Endodermal cell (in vitro differentiated cells): ENCODE measurements around the gene FBXL17. TPM values are rescaled to one million over a fixed set of nuclear protein-coding genes. Genes with fewer than 3 reads are reported as not detected.

Experiments used
- DNase-seq: peaks from one replicate; pipeline ENCODE4 v3.0.0-alpha.2; 2017
- H3K27ac ChIP-seq: 2 replicates; pipeline ENCODE4 v1.5.1; 2013; ENCODE audit warnings: mild to moderate bottlenecking, low read depth, low read length, moderate library complexity
- H3K27me3 ChIP-seq: 2 replicates; pipeline ENCODE4 v1.6.1; 2013; ENCODE audit warnings: mild to moderate bottlenecking, low read length, moderate library complexity; ENCODE audit not compliant: insufficient read depth, control insufficient read depth, poor library complexity, severe bottlenecking
- H3K36me3 ChIP-seq: 2 replicates; pipeline ENCODE4 v1.7.0; 2013; ENCODE audit warnings: mild to moderate bottlenecking, low read length, moderate library complexity; ENCODE audit not compliant: control insufficient read depth, insufficient read depth
- H3K4me1 ChIP-seq: one replicate; pipeline ENCODE4 v1.7.0; 2013; ENCODE audit warnings: low read length; ENCODE audit not compliant: control insufficient read depth, insufficient read depth
- H3K4me3 ChIP-seq: 2 replicates; pipeline ENCODE4 v1.5.1; 2013; ENCODE audit warnings: mild to moderate bottlenecking, low read length, moderate library complexity
- H3K9ac ChIP-seq: 2 replicates; pipeline ENCODE4 v1.6.1; 2013; ENCODE audit warnings: mild to moderate bottlenecking, low read length, moderate library complexity; ENCODE audit not compliant: poor library complexity, severe bottlenecking; ENCODE audit errors: extremely low read depth
- H3K9me3 ChIP-seq: 2 replicates; pipeline ENCODE4 v1.6.1; 2013; ENCODE audit warnings: mild to moderate bottlenecking, low read length, moderate library complexity; ENCODE audit not compliant: control insufficient read depth
- H3K27ac Mint-ChIP-seq: 2 replicates; pipeline ENCODE4 v1.8.0; 2020; ENCODE audit warnings: mixed read lengths
- H3K27me3 Mint-ChIP-seq: 2 replicates; pipeline ENCODE4 v1.8.0; 2021; ENCODE audit warnings: mild to moderate bottlenecking, mixed read lengths; ENCODE audit not compliant: insufficient read depth
- H3K36me3 Mint-ChIP-seq: 2 replicates; pipeline ENCODE4 v1.8.0; 2020; ENCODE audit warnings: low read depth, mixed read lengths
- H3K4me1 Mint-ChIP-seq: 2 replicates; pipeline ENCODE4 v1.8.0; 2020; ENCODE audit warnings: mixed read lengths
- H3K4me3 Mint-ChIP-seq: 2 replicates; pipeline ENCODE4 v1.8.0; 2020; ENCODE audit warnings: mild to moderate bottlenecking, moderate library complexity, mixed read lengths
- H3K9me3 Mint-ChIP-seq: 2 replicates; pipeline ENCODE4 v1.8.0; 2020; ENCODE audit warnings: mild to moderate bottlenecking, mixed read lengths
- CTCF ChIP-seq: fragments of 200-600 bp; sonication (generic); conservative IDR thresholded peaks from 2 replicates; pipeline ENCODE4 v1.5.0; 2021; ENCODE audit warnings: antibody characterized with exemption, mild to moderate bottlenecking
- WGBS, 2 experiments: methylation state at CpG; one replicate each; pipeline versions ENCODE4 v1.1.5 to v1.1.7; 2013; ENCODE audit warnings: missing lambda C conversion rate in 2 of 2, mixed read lengths in 1 of 2; ENCODE audit not compliant: insufficient coverage in 1 of 2, insufficient read length in 1 of 2; 5-methylcytosine and 5-hydroxymethylcytosine counted together
- total RNA-seq, 2 donors: library from RNA; stranded (reverse); fragmentation: NEBNext Ultra II Directional in 1 of 2; extraction: Animal tissue kit (Norgen Biotek cat#: 25700) in 1 of 2; gene quantifications; 2 replicates in 1 of 2; 3 replicates in 1 of 2; pipeline ENCODE4 v1.2.1, GENCODE V29; 2021

FBXL17 gene
- total RNA-seq, 2 donors from 2014 or later, result 7.4 to 8.6 TPM

GRCh38 chr5:107869438-107870115 lies 512.3 kb downstream of the FBXL17 start:
- H3K27ac Mint-ChIP-seq, result peak overlapping the region; percentile 5
- Histone ChIP-seq H3K4me3 (no peak overlapping the region), H3K27ac (no peak overlapping the region), H3K4me1 (no peaks in the 10 kb centered on the region), H3K9me3 (no peaks in the 10 kb centered on the region), H3K36me3 (no peaks in the 10 kb centered on the region), H3K9ac (no peak overlapping the region), H3K27me3 (no peaks in the 10 kb centered on the region)
- no peaks in the 10 kb centered on the region for H3K27me3 Mint-ChIP-seq
- DNase-seq, result peak; percentile 53
- H3K4me3 Mint-ChIP-seq, result no peak overlapping the region
- peaks cover 31% of the 10 kb centered on the region for H3K4me1 Mint-ChIP-seq
- TF ChIP-seq CTCF, result no peak
- H3K9me3 Mint-ChIP-seq, result no peaks in the 10 kb centered on the region
- WGBS, 2 experiments, result 87 to 88% methylated on average over 4 of the region's 4 CpGs
- H3K36me3 Mint-ChIP-seq, result no peaks in the 10 kb centered on the region

GRCh38 chr5:107868650-107869409 lies 513.1 kb downstream of the FBXL17 start:
- Mint-ChIP-seq H3K36me3 (no peaks in the 10 kb centered on the region), H3K27ac (no peak overlapping the region), H3K9me3 (no peaks in the 10 kb centered on the region), H3K27me3 (no peaks in the 10 kb centered on the region), H3K4me3 (no peak overlapping the region), H3K4me1 (peaks cover 30% of the 10 kb centered on the region)
- Histone ChIP-seq H3K27me3 (no peaks in the 10 kb centered on the region), H3K4me3 (no peak overlapping the region), H3K9me3 (no peaks in the 10 kb centered on the region), H3K36me3 (no peaks in the 10 kb centered on the region), H3K9ac (no peak overlapping the region), H3K27ac (no peak overlapping the region), H3K4me1 (no peaks in the 10 kb centered on the region)
- TF ChIP-seq CTCF, result peak; percentile 64
- DNase-seq, result peak; percentile 80
- WGBS, 2 experiments, result 83 to 85% methylated on average over 4 to 7 of the region's 7 CpGs

- Mint-ChIP-seq H3K4me1 (peaks cover 28% of the 10 kb centered on the region), H3K36me3 (no peaks in the 10 kb centered on the region), H3K27me3 (no peaks in the 10 kb centered on the region), H3K4me3 (no peak overlapping the region), H3K27ac (no peak overlapping the region), H3K9me3 (no peaks in the 10 kb centered on the region)
- Histone ChIP-seq H3K4me1 (no peaks in the 10 kb centered on the region), H3K27ac (no peak overlapping the region), H3K9me3 (no peaks in the 10 kb centered on the region), H3K27me3 (no peaks in the 10 kb centered on the region), H3K9ac (no peak overlapping the region), H3K4me3 (no peak overlapping the region), H3K36me3 (no peaks in the 10 kb centered on the region)
- no peak for TF ChIP-seq CTCF
- DNase-seq, result no peak
- 92 to 97% methylated on average over 2 of the region's 2 CpGs for WGBS, 2 experiments
These were observed 514.6 kb downstream of the FBXL17 start for GRCh38 chr5:107867266-107867665.
